ENCODE measurements around the gene PKNOX2.

DNA sequence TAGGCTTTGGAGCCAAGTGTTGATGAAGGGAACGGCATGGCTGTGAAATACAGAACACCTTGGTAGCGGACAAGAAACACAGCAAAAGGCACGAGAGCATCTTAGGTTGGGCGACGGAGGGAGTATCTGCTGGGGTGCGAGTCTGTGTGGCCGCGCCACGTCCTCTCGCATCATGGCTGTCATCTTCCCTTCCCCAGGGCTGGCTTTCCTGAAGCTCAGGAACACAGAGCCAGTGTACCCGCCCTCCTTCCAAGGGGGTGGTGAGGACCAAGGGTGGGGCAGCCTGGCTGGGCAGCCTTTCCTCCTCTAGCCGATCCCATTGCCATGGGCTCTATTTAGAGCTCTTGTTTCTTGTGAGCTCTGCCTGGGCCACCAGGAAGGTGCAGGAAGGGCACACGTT lies 177.1 kb downstream of the PKNOX2 start:
- TF ChIP-seq, protein P1, sequence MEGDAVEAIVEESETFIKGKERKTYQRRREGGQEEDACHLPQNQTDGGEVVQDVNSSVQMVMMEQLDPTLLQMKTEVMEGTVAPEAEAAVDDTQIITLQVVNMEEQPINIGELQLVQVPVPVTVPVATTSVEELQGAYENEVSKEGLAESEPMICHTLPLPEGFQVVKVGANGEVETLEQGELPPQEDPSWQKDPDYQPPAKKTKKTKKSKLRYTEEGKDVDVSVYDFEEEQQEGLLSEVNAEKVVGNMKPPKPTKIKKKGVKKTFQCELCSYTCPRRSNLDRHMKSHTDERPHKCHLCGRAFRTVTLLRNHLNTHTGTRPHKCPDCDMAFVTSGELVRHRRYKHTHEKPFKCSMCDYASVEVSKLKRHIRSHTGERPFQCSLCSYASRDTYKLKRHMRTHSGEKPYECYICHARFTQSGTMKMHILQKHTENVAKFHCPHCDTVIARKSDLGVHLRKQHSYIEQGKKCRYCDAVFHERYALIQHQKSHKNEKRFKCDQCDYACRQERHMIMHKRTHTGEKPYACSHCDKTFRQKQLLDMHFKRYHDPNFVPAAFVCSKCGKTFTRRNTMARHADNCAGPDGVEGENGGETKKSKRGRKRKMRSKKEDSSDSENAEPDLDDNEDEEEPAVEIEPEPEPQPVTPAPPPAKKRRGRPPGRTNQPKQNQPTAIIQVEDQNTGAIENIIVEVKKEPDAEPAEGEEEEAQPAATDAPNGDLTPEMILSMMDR (IDR thresholded peaks at IDR 0.05; ENCODE audit: low read depth, low read length): no peak
- no peak for TF ChIP-seq EZH2phosphoT487 (IDR thresholded peaks at IDR 0.05; ENCODE audit: low read depth)
